Trophoblast cell (in vitro differentiated cells and primary cell): ENCODE data around the gene FAM161B.
"Not testable (repeated sequence)": the region's sequence is repeated elsewhere in the genome, so short reads cannot be mapped to it uniquely, and the experiment has no call there.

ENCODE experiments used
- DNase-seq, 2 donors: peaks; one replicate each; pipeline ENCODE4 v3.0.0-alpha.2; 2016
- H2AFZ ChIP-seq: 2 replicates; pipeline ENCODE4 v1.6.1; 2013; ENCODE audit warnings: low read length, moderate library complexity, mild to moderate bottlenecking; ENCODE audit not compliant: insufficient read depth, poor library complexity
- H2AK5ac ChIP-seq: 2 replicates; pipeline ENCODE4 v1.6.1; 2013; ENCODE audit warnings: mild to moderate bottlenecking, low read length
- H2BK120ac ChIP-seq: 2 replicates; pipeline ENCODE4 v1.6.1; 2013; ENCODE audit warnings: low read length, mild to moderate bottlenecking, moderate library complexity; ENCODE audit not compliant: insufficient read depth, poor library complexity
- H2BK12ac ChIP-seq: 2 replicates; pipeline ENCODE4 v1.6.1; 2013; ENCODE audit warnings: mild to moderate bottlenecking, low read length, moderate library complexity
- H2BK5ac ChIP-seq: 2 replicates; pipeline ENCODE4 v1.6.1; 2013; ENCODE audit warnings: low read length, low read depth, moderate library complexity, mild to moderate bottlenecking; ENCODE audit not compliant: poor library complexity
- H3K14ac ChIP-seq: 2 replicates; pipeline ENCODE4 v1.6.1; 2013; ENCODE audit warnings: mild to moderate bottlenecking, low read length
- H3K18ac ChIP-seq: 2 replicates; pipeline ENCODE4 v1.6.1; 2013; ENCODE audit warnings: mild to moderate bottlenecking, low read length
- H3K23ac ChIP-seq: 2 replicates; pipeline ENCODE4 v1.6.1; 2013; ENCODE audit warnings: low read length
- H3K27ac ChIP-seq: 2 replicates; pipeline ENCODE4 v1.5.1; 2013; ENCODE audit warnings: low read depth, mild to moderate bottlenecking, inconsistent platforms, low read length, moderate library complexity
- H3K27me3 ChIP-seq: 2 replicates; pipeline ENCODE4 v1.6.1; 2013; ENCODE audit warnings: inconsistent platforms, mild to moderate bottlenecking, low read length, moderate library complexity; ENCODE audit not compliant: insufficient read depth
- H3K36me3 ChIP-seq, 2 experiments: 1 replicate in 1 of 2; 2 replicates in 1 of 2; pipeline ENCODE4 v1.6.1; 2013; ENCODE audit warnings: low read length in 2 of 2, mild to moderate bottlenecking in 2 of 2, moderate library complexity in 1 of 2; ENCODE audit not compliant: insufficient read depth in 2 of 2, control insufficient read depth in 1 of 2
- H3K4ac ChIP-seq: 2 replicates; pipeline ENCODE4 v1.6.1; 2013; ENCODE audit warnings: low read depth, mild to moderate bottlenecking, low read length, moderate library complexity
- H3K4me1 ChIP-seq, 2 experiments: 1 replicate in 1 of 2; 2 replicates in 1 of 2; pipeline ENCODE4 v1.6.1; 2013; ENCODE audit warnings: low read length in 2 of 2, mild to moderate bottlenecking in 2 of 2, moderate library complexity in 1 of 2; ENCODE audit not compliant: insufficient read depth in 2 of 2, control insufficient read depth in 1 of 2
- H3K4me2 ChIP-seq: 2 replicates; pipeline ENCODE4 v1.6.1; 2013; ENCODE audit warnings: inconsistent platforms, mild to moderate bottlenecking, low read length, moderate library complexity
- H3K4me3 ChIP-seq: 2 replicates; pipeline ENCODE4 v1.5.1; 2013; ENCODE audit warnings: mild to moderate bottlenecking, low read depth, low read length, inconsistent platforms
- H3K79me1 ChIP-seq: one replicate; pipeline ENCODE4 v1.6.1; 2013; ENCODE audit warnings: low read length
- H3K79me2 ChIP-seq: 2 replicates; pipeline ENCODE4 v1.6.1; 2013; ENCODE audit warnings: low read length, mild to moderate bottlenecking; ENCODE audit not compliant: control insufficient read depth, insufficient read depth, poor library complexity
- H3K9ac ChIP-seq: 2 replicates; pipeline ENCODE4 v1.6.1; 2013; ENCODE audit warnings: mild to moderate bottlenecking, low read length
- H3K9me3 ChIP-seq: 2 replicates; pipeline ENCODE4 v1.6.1; 2013; ENCODE audit warnings: low read depth, mild to moderate bottlenecking, control low read depth, inconsistent platforms, low read length; ENCODE audit not compliant: insufficient read depth
- H4K12ac ChIP-seq: 2 replicates; pipeline ENCODE4 v1.6.1; 2013; ENCODE audit warnings: low read depth, mild to moderate bottlenecking, low read length, moderate library complexity
- H4K8ac ChIP-seq: 2 replicates; pipeline ENCODE4 v1.6.1; 2013; ENCODE audit warnings: low read depth, mild to moderate bottlenecking, low read length, moderate library complexity
- H4K91ac ChIP-seq: one replicate; pipeline ENCODE4 v1.6.1; 2013; ENCODE audit warnings: low read depth, mild to moderate bottlenecking, low read length, moderate library complexity
- WGBS: extraction: QIAGEN DNeasy Blood & Tissue Kit; methylation state at CpG from one replicate; pipeline ENCODE4 v1.1.7; 2013; ENCODE audit warnings: missing lambda C conversion rate; ENCODE audit not compliant: insufficient read length, insufficient coverage; ENCODE audit errors: extremely low coverage; 5-methylcytosine and 5-hydroxymethylcytosine counted together

Gene FAM161B

GRCh38 chr14:73996731-73997107 is 46.8 kb upstream of the FAM161B start:
- no peak for DNase-seq
- WGBS = no CpG with 5 or more reads among the region's 2 CpGs

GRCh38 chr14:73995977-73996378 is 46.1 kb upstream of the FAM161B start:
- Histone ChIP-seq H3K4me3 (no peak overlapping the region), H3K14ac (no peak overlapping the region), H3K9ac (no peak overlapping the region), H3K9me3 (no peaks in the 10 kb centered on the region), H3K36me3 (no peaks in the 10 kb centered on the region), H3K27me3 (no peaks in the 10 kb centered on the region), H2BK5ac (no peak overlapping the region), H4K12ac (no peak overlapping the region), H3K23ac (no peak overlapping the region), H2BK120ac (no peak overlapping the region), H3K79me2 (no peaks in the 10 kb centered on the region), H3K4me2 (no peak overlapping the region), H3K4me1 (no peaks in the 10 kb centered on the region), H2BK12ac (no peak overlapping the region), H3K18ac (no peak overlapping the region), H2AFZ (no peak overlapping the region), H4K91ac (no peak overlapping the region), H3K4ac (no peak overlapping the region), H3K79me1 (no peaks in the 10 kb centered on the region), H2AK5ac (no peak overlapping the region), H4K8ac (no peak overlapping the region), H3K27ac (no peak overlapping the region)
- 100% methylated on average over 1 of the region's 8 CpGs for whole genome bisulfite sequencing
- no peak for DNase-seq

More at GRCh38 chr14:73996731-73997107, 46.8 kb upstream of the FAM161B start:
- no peak overlapping the region for H3K4me2 ChIP-seq
- H3K4me1 ChIP-seq = no peaks in the 10 kb centered on the region
- H2AFZ ChIP-seq = no peak overlapping the region
- no peaks in the 10 kb centered on the region for H3K79me1 ChIP-seq
- H2AK5ac ChIP-seq = no peak overlapping the region
- no peak overlapping the region for H2BK5ac ChIP-seq
- H3K4ac ChIP-seq = no peak overlapping the region
- H3K18ac ChIP-seq = no peak overlapping the region
- no peak overlapping the region for H3K14ac ChIP-seq
- no peak overlapping the region for H2BK120ac ChIP-seq
- no peak overlapping the region for H3K4me3 ChIP-seq
- H3K9me3 ChIP-seq = no peaks in the 10 kb centered on the region
- no peaks in the 10 kb centered on the region for H3K36me3 ChIP-seq
- H3K79me2 ChIP-seq = no peaks in the 10 kb centered on the region
- no peak overlapping the region for H3K23ac ChIP-seq
- no peaks in the 10 kb centered on the region for H3K27me3 ChIP-seq
- no peak overlapping the region for H2BK12ac ChIP-seq
- H3K27ac ChIP-seq = no peak overlapping the region
- no peak overlapping the region for H4K8ac ChIP-seq
- H4K91ac ChIP-seq = no peak overlapping the region
- no peak overlapping the region for H4K12ac ChIP-seq
- no peak overlapping the region for H3K9ac ChIP-seq

GRCh38 chr14:73994926-73995325 is 45.0 kb upstream of the FAM161B start:
- not testable (repeated sequence) for H3K23ac ChIP-seq

GRCh38 chr14:73991092-73991491 is 41.2 kb upstream of the FAM161B start:
- no peak overlapping the region for H3K18ac ChIP-seq
- H3K4me3 ChIP-seq = no peak overlapping the region
- H3K9ac ChIP-seq = no peak overlapping the region
- H3K4me1 ChIP-seq = no peaks in the 10 kb centered on the region
- no peak overlapping the region for H4K8ac ChIP-seq
- no peak overlapping the region for H4K12ac ChIP-seq
- no peak overlapping the region for H2BK120ac ChIP-seq
- no peaks in the 10 kb centered on the region for H3K9me3 ChIP-seq
- no peaks in the 10 kb centered on the region for H3K79me1 ChIP-seq
- H3K4ac ChIP-seq = no peak overlapping the region
- H3K23ac ChIP-seq = no peak overlapping the region
- H2AK5ac ChIP-seq = no peak overlapping the region
- no peak overlapping the region for H2BK5ac ChIP-seq
- no peak overlapping the region for H2BK12ac ChIP-seq
- no peak overlapping the region for H2AFZ ChIP-seq
- DNase-seq = no peak
- peaks cover 0 to 2% of the 10 kb centered on the region in 2 experiments for H3K36me3 ChIP-seq
- H4K91ac ChIP-seq = no peak overlapping the region
- H3K27ac ChIP-seq = no peak overlapping the region
- H3K79me2 ChIP-seq = no peaks in the 10 kb centered on the region
- no CpG with 5 or more reads among the region's 4 CpGs for WGBS
- H3K4me2 ChIP-seq = no peak overlapping the region
- H3K14ac ChIP-seq = no peak overlapping the region
- no peaks in the 10 kb centered on the region for H3K27me3 ChIP-seq

More at GRCh38 chr14:73994926-73995325, 45.0 kb upstream of the FAM161B start:
- H3K36me3 ChIP-seq, H3K4me2 ChIP-seq, H4K91ac ChIP-seq, H3K79me1 ChIP-seq, H4K8ac ChIP-seq, H2BK120ac ChIP-seq, H2BK12ac ChIP-seq, H3K27ac ChIP-seq, H3K4ac ChIP-seq, H3K18ac ChIP-seq, H3K79me2 ChIP-seq, H2AFZ ChIP-seq, H3K4me3 ChIP-seq, H3K14ac ChIP-seq, H2BK5ac ChIP-seq, H2AK5ac ChIP-seq, DNase-seq, H3K4me1 ChIP-seq, H3K9ac ChIP-seq, H3K27me3 ChIP-seq, H4K12ac ChIP-seq, H3K9me3 ChIP-seq: not testable (repeated sequence)
- no CpG with 5 or more reads among the region's 7 CpGs for WGBS
